Stimulated activated CD4-positive, alpha-beta T cell treated with anti-CD3 and anti-CD28 coated beads, Interleukin-15, amount 100 ng/mL, for 1 hour (primary cell): ENCODE results near the gene ASIC2.

Source experiments
- DNase-seq, 2 donors: peaks; one replicate each; pipeline ENCODE4 v3.0.0-alpha.2; 2020; ENCODE audit warnings: low read depth in 1 of 2, low spot score in 1 of 2

Gene ASIC2

DNA sequence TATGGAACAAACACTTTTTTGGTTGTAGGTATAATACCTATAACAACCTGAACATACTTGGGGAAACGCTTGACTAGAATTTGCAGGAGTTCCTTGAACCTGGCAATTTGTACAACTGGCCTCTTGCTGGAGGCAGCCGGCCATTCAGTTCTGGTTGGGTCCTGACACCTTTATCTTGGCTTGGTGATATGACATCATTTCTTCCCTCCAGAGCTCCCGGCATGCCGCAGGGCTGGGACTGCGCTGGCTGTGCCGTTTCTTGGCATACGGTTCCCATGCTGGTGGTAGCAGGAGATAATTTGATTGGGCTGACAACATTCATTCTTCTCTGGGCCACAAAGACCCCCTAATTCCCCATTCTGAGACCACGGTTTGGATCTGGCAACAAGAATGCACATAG lies 87.5 kb downstream of the ASIC2 start:
- DNase-seq: no peak

DNA sequence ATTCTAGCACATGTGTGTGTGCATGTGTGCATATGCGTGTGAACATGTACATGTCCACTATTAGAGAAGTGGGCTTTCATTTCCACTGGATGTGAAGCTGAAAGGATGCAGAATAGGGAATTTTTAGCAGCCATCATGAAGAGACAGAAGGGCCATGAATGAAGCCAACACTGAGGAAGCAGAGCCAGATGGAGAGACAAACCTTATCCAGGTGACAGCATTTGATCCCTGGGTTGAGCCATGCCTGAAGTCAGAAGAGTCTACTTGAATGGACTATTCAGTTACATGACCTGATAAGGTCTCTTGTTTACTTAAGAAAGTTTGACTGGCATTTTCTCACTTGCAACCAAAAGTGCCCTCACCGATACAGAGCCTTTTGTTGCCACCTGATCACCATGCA lies 88.4 kb downstream of the ASIC2 start:
- DNase-seq: no peak

DNA sequence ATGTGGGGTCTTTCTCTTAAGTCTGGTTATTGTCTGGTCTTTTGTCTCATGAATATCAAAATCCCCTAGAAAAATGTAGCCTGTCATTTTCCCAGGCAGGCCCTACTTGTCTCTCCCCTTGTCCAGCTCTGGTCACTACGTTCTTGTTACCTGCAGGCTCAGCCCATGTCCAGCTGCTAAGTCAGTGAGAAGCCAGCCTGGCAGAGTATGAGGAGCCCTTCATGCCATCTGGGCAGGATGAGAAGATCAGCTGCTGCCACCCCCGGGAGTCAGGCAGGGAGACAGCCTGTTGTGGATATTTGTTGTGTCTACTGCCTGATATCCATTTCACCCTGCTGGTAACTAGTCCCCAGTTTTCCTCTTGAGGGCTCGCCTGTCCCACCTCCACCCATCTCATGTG lies 88.9 kb downstream of the ASIC2 start:
- DNase-seq: no peak

DNA sequence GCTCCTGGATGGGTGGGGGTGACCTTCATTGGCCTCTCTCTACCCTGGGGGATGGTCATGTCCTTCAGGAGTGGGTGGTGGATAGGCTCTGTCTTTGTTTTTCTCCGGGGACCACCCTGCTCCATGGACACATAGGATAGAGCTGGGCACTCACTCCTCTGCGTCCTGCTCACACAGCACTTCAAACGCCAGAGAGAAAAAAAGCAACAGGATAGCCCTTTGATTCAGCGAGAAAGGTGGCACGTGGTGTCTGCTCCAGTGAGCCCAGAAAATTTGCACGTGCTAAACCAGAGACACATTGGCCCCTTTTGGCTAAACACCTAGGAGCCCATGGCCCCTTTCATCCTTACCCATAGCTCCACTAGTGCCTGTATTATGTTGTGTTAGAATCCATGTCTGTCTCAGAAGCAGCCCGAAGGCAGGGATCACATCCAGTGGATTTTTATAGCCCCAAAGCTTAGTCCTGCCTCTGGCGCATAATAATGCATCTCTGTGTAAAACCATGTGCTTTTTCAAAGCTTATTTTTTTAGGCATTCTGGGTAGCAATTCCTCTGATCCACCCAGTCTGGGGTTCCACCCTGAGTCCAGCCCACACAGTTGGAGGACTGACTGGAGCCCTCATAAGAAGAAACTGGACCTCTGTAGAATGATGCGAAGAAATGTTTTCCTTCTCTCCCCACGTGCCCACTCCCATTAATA lies 90.1 kb downstream of the ASIC2 start:
- no peak for DNase-seq

DNA sequence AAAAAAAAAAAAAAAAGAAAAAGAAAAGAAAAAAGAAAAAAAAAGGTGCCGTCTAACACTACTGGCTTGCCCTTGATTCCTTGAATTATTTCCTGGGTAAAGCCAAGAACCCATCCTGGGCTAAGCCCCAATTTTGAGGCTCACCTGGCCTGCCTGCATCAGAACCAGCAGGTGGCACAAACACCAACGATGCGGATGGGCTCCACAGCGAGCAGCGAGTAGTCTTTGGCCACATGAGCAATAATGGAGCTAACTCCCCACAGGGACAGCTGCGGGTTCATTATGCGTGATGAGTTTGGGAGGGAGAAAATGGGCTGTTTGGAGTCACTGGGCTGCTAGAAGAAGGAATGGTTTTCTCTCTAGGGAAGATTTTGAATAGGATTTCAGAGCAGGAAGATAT lies 91.1 kb downstream of the ASIC2 start:
- DNase-seq: no peak

DNA sequence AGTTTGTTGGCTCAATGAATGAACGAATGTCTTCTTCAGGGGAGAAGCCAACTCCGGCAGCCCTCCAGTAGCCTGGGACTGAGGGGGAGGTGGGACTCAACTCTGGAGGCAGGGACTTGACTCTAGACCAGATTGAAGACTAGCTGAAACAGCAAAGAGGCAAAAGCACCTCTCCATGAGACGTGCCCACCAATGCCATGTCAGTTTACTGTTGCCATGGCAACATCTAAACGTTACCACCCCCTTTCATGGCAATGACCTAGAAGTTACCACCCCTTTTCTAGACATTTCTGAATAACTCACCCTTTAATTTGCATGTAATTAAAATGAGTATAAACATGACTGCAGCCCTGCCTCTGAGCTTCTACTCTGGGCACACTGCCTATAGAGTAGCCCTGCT lies 91.8 kb downstream of the ASIC2 start:
- no peak for DNase-seq

DNA sequence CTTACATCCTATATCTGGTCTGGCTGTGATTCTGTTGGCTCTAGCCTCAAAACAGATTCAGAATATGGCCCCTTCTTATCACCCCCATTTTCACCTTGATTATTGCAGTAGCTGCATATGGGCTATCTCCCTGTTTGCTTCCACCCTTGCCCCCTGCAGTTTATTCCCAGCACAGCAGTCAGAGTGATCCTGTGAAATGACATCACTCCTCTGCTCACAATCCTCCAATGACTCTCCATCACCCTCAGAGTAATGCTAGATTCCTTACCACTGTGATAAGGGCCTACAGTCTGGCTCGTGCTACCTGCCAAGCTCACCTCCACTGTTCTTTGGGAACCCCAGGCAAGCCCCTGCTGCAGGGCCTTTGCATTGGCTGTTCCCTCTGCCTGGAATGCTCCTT lies 92.5 kb downstream of the ASIC2 start:
- no peak for DNase-seq

DNA sequence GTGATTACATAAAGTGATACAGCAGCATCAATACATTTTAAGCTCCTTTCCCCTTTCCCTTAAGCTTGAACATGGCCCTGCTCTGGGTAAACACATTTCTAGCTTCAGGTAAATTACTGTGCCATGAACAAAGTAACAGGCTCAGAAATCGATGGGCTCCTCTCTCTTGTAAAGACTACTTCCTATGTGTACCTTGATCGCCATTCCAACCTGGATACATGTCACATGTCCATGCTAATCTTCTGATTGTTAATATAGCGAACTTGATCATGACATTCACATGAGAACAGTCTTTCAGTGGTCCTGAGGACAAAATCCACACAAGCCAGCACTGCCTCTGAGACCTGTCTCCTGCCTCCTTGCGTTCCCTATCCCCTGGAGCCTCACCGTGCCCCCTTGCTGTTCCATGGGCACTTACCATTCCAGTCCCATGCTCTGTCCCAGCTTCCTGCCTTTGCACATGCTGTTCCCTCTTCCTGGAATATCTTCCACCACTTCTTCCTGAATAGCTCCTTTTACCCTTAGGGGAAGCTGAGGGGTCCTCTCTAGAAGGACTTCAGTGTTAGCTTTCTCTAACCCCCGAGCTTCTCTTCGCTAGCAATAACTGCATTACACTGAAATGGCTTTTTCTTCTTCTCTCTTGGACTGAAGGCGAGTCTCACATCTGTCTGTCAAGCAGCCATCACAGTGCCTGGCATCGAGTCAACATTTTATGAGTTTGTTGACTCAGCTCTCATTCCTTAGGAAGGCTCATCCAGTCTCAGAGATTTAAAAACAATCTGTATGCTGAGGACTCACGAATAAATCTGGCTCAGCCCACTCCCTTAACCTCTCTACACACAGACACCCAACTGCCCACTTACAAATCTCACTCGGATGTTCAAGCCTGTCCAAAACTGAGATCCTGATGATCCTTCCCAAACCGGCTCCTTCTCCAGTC lies 93.3 kb downstream of the ASIC2 start:
- DNase-seq: no peak

DNA sequence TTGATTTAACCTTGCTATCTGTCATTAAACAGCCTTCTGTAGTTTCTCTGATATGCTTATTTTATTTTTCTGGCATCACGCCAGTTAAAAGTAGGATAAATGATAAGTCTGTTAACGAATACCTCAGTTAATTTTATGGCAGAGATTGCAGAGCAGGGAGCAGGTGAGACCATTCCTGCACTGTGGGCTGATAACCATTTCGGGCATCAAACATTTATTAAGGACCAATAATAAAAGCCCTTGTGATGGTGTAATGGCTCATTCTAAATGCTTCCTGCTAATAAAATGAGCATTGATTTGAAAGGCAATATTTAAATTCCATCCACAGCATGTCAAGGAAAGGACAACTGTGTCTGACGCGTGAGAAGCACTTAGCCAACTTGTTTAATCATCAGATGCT lies 94.1 kb downstream of the ASIC2 start:
- no peak for DNase-seq

DNA sequence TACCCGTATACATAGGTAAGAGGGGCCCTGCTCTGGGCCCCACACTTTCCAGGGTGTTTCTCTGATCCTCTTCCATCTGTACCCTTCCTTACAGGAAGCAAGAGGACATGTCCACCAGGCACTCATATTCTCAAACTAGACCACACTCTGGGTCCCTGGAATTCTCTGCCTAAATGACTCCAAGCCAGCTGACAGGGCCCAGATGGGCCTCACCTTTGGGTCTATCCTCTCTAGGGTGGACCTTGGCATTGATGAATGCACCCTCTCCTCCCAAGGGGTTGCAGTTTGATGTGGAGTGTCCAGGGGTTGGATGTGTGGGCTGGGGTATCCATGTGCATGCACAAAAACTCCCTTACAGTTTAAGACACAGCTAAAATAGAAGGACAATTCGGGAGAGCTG lies 95.8 kb downstream of the ASIC2 start:
- no peak for DNase-seq

DNA sequence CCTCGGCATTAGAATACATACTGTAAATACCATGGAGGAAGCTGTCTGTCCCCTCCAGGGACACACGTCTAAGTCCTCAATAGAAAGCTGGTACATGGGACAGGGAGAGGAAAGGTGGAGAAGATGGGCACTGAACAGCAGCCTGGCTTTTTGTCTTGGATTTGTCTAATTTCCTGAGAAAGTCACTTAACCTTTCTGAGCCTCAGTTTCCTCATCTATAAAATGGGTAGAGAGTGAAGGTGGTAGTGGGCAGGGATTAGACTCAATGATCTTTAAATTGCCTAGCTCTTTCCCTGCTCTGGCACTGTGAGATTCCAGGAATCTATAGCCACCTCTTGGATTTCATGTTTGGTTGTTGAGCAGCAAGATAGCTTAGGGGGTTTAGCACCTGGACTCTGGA lies 96.2 kb downstream of the ASIC2 start:
- no peak for DNase-seq

DNA sequence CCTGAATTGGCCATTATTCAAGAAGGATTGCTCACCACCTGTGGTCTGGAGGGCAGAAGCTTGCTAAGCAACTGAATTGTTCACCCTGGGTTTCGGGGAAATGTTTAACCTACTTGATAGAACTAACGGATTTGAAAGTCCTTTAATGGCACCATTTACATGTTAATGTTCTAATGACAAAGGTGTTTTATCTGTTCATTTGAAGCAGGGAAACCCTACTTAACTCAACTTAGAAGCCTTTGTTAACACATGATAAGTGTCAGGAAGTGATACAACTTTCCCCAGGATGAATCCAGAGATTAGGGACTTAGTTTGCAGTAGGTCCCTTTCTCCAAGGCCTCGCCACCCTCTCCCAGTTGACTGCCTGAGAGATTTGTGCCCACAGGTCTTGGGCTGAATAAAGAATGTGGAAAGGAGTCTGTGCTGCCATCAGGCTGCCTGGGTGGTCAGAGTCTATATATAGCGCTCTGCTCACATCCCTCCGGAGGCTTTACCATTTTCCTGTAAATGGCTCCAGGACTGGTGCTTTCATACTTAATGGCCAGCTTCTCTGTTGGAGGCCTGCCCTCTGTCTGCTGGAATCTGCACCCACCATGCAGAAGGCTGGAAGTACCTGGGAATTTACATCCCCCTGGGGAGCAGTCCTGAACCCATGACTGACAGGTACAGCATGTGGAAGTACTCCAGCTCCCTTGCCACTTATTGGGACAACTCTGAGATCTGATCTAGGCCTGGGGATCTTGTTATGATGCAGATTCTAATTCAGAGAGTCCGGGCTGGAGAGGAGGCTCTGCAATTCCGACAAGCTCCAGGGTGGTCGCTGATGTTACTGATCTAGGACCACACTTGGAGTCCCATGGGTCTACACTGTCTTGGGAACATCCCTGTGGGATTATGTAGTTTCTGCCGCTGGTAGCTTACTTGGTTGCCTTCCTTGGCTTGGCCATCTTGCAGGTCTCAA lies 99.9 kb downstream of the ASIC2 start:
- no peak for DNase-seq

DNA sequence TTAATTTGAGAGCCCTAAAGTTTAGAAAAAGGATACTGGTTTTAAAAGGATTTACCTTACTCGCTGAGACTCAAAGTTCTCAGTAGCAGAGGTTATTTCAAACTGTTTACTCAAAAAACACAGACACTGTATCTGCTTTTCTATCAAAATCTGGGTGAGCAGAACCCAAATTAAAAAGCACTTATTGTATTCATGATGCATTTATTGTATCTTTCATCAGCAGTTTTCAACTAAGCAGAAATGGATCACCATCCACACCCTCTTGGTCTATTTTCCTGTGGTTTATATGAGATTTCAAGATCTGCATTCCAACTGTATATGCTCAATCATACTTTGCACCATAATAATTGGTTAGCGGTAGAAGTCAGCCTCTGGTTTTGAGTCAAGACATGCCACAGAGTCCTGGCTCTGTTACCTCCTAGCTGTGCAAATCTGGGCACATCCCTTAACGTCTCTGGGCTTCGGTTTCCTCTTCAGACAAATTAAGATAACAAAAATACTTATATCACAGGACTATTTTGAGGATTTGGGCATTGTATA lies 109.5 kb downstream of the ASIC2 start:
- no peak for DNase-seq

DNA sequence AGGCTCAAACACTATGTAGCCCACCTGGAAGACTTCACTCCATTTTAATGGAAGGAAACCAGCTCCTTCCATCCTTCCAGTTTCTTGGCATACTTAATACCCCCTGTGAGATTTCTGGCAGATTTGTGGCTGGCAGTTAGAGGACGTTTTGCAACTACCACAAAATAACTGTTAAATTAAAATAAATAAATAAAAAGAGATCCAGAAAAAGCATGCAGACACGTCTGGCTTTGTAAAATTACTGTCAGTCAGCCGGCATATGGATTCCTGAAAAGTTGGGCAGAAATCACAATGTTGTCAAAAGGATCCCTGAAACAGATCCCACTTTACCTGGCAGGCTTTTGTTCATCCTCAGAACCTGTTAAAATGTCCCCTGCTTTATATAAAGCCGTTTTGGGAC lies 113.9 kb downstream of the ASIC2 start:
- no peak for DNase-seq

DNA sequence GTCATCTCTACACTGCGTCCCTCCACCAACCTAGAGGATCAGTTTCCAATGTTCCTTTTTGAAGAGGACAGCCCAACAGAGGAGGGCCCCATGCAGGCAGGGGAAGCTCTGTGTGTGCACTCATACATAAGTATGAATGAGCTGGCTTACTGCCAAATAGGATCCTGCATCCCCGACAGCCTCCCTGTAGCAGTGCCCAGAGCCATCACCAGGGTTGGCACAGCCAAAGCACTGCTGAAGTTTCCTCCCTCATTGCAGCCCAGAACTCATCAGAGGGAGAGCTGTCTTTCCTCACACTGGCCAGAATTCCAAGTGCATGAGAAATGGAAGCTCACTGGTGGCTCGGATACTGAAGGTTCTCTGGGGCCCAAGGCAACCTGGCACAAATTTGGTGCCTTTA lies 114.4 kb downstream of the ASIC2 start:
- DNase-seq: no peak

DNA sequence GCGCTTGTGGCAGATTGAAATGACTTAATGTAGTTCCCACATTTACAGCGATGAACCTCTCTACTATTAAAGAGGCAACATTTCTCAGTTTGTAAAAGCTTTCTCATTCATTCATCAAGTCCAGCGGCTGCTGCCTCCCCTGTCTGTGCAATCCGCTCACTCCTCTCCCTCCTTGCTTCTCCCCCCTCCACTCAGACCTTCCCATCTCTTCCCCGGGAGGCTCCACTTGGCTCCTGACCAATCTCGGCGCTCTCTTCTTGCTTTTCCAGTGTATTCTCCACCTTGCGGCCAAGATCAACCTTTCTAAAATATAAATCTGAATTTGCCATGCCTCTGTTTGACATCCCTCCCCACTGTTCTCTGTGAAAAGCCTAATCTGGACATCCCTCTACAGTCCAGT lies 117.5 kb downstream of the ASIC2 start:
- no peak for DNase-seq

DNA sequence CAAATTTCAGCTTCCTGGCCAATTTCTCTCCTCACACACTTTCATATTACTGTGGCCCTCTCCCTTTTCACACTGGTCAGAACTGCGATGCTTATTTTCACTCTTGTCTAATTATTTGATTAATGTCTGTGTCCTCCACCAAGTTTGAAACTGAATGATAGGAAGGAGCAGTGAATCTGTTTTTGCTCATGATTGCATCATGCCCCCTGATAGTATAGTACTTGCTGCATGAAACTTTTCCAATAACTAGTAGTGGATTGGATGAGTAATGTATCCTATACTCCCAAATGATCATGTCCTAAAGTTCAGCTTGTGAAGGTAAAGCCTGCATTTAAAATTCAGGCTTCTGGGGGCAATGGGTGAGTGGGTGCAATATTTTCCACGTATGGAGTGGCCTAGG lies 121.2 kb downstream of the ASIC2 start:
- no peak for DNase-seq

DNA sequence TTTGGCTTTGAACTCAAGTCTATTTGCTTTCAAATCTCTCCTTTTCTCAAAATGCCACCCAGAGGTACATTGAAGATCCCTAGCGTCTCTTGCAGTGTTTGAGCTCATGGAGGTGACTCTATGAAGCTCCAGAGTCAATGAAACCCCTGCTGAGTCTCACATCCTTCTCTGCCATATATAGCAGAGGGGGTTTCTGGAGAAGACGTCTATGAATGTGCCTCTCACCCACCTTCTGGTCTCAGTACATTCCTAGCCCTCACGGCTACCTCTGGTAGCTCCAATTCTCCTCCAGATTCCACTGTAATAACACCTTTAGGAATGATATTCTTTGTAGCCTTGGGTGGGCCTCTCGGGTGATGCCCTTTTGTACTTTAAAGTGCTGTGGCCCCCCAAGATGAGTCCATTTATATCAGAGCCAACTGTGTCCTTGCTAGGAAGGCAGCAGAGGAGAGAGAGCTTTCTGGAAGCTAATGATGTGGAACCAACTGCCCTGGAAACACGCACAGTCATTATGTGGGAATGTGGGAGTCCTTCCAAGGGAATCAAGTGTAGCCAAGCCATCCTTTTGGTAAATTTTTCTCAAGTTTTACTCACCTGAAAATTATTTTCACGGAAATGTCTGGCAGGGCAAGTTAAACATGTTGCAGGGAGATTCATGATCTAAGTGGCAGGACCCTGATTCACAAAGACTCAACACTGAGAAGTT lies 123.4 kb downstream of the ASIC2 start:
- DNase-seq: no peak

DNA sequence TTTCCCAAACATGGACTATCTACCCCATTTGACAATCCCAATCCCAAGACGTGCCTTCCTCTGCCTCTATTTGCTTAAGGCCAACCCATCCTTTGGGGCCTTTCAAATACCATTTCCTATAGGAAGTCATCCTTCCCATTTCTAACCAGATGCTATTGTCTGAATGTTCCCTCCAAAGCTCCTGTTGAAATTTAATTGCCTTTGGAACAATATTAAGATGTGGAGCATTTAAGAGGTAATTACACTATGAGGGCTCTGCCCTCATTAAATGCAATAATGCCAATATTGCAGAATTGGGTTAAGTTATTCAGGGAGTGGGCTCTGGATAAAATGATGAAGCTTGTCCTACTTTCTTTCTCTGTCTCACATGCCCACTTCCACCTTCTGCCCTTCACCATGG lies 125.4 kb downstream of the ASIC2 start:
- DNase-seq: no peak

DNA sequence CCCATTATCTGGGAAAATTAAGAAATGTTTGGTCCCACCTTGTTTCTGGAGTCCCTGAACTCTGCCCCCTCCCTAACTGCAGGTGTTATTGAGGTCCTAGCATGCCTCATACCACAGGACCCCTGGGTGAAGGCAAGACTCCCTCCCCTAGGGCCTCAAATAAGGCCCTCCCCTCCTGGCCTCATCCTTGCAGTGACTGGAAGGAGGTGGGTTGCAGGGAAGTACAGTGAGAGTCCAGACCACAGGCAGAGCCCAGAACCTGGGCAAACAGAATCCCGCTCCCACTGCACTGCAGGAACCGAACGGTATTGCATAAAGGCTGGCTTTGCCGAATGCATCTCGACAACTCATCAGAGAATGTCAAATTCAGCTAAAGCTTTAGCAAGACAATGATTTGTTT lies 126.6 kb downstream of the ASIC2 start:
- no peak for DNase-seq
